OCI-LY1 (cell line): ENCODE data around the gene OARD1.

Experiments
- EZH2 ChIP-seq: fragments of 200-600 bp; sonication (generic), shearing (Covaris generic); IDR thresholded peaks from 2 replicates; pipeline ENCODE4 v1.8.0; 2017; ENCODE audit warnings: borderline replicate concordance, mixed run types, mild to moderate bottlenecking, antibody characterized with exemption, low read length, moderate library complexity, mixed read lengths
- TF ChIP-seq, protein P1 (sequence below): fragments of 200-600 bp; sonication (generic), shearing (Covaris generic); IDR thresholded peaks from 2 replicates; pipeline ENCODE4 v1.5.1; 2017; ENCODE audit warnings: mild to moderate bottlenecking, antibody characterized with exemption, low read length, moderate library complexity, mixed read lengths

DNA sequence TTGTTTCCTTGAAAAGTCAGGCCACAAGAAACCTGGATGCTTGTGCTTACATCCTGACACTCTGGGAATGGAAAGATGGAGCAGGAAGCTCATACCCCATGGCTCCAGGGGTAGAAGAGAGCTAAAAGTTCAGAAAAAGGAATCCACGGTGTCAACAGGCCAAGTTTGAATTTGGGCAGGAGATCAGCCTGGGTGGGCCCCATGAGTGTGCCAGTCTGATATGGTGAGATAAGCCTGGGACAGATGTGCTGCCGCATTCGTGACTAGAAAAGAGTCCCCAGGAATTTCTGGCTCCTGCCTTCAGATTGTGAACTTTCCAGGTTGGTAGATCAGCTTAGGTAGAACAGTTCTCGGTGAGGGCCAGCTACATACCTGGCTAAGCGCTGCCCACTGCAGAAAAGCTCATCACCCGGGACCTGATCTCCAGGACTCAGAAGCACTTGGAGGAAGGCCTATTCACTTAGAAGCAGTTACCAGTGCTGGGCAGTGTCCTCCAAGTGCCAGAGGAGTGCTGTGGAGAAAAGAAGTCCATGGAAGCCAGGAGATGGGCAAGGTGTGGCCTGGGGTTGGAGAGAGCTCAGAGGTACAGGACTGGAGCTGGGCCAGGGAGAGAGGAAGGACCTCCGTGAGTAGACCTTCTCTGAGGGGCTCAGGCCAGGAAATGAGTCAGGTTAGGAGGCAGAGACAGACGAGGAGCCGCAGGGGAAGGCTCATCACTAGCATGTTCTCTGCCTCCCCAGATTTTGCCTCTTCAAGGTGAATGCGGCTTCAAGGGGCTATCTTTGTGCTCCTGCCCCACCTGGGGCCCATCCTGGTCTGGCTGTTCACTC, 29.7 kb downstream of the OARD1 start, which contains the start of gene TSPO2:
- TF ChIP-seq, protein P1, sequence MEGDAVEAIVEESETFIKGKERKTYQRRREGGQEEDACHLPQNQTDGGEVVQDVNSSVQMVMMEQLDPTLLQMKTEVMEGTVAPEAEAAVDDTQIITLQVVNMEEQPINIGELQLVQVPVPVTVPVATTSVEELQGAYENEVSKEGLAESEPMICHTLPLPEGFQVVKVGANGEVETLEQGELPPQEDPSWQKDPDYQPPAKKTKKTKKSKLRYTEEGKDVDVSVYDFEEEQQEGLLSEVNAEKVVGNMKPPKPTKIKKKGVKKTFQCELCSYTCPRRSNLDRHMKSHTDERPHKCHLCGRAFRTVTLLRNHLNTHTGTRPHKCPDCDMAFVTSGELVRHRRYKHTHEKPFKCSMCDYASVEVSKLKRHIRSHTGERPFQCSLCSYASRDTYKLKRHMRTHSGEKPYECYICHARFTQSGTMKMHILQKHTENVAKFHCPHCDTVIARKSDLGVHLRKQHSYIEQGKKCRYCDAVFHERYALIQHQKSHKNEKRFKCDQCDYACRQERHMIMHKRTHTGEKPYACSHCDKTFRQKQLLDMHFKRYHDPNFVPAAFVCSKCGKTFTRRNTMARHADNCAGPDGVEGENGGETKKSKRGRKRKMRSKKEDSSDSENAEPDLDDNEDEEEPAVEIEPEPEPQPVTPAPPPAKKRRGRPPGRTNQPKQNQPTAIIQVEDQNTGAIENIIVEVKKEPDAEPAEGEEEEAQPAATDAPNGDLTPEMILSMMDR: no peak
- TF ChIP-seq EZH2: no peak
